GM20431 (cell line): ENCODE measurements around the gene SLC32A1.

Experiments
- in situ Hi-C: fragments of 300-500 bp; cut with MseI, MboI; formaldehyde crosslinking; loops from one replicate; pipeline ENCODE4 v1.15.0; 2020; ENCODE audit warnings: low sequenced_read_pairs; ENCODE audit not compliant: unreplicated experiment

SLC32A1 gene

GRCh38 chr20:38748097-38748860 is 24.0 kb downstream of the SLC32A1 start, which contains the start of gene ACTR5:
Gene ACTR5 (plus strand): TSS chr20:38748460. CDS start chr20:38748479, 19 bp downstream.
- in situ Hi-C loops: no loop called here

- in situ Hi-C loops: no loop called here
Measured at GRCh38 chr20:38748861-38749149, 24.5 kb downstream of the SLC32A1 start.

DNA sequence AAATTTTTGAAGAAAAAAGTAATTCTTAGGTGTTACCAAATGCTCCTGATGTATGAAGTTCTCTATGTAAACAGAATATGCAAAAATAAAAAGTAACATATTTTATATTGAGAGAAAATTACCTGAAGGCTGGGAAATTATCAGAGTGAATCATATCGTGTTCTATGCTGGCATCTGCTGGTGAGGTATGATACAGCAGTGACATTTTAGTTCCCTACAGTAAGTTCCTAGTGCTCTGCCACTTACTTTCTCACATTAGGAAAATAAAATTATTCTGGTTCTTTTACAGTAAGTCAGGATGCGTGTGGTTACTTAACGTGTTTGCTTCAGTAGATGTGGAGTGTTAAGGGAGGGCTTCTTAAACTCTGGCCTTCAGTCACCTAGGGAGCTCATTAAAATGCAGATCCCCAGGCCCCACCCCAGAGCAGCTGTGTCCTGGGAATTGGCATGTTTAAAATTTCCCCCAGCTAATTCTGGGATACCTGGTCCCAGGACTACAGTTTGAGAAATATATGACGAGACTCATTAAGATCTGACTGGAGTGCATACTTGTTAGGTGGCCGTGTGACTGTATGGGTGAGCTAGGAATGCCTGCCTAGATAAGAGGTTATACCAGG is 27.2 kb downstream of the SLC32A1 start:
- in situ Hi-C loops: no loop called here

GRCh38 chr20:38752029-38752428 is 27.7 kb downstream of the SLC32A1 start:
- in situ Hi-C loops: no loop called here

DNA sequence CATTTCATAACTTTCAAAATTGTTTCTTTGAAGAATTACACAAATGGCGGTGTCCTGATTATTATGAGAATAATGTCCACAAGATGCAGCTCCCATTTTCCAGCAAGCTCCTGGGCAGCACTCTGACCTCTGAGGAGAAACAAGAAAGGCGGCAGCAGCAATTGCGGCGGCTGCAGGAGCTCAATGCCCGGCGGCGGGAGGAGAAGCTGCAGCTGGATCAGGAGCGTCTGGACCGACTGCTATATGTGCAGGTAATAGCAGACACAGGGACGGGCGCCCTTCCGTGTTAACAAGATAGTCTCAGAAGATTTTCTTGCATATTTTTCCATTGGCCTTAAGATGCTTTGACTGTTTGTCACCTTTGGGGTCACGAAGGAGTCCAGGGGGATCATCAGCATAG is 30.6 kb downstream of the SLC32A1 start:
- in situ Hi-C loops: no loop called here

DNA sequence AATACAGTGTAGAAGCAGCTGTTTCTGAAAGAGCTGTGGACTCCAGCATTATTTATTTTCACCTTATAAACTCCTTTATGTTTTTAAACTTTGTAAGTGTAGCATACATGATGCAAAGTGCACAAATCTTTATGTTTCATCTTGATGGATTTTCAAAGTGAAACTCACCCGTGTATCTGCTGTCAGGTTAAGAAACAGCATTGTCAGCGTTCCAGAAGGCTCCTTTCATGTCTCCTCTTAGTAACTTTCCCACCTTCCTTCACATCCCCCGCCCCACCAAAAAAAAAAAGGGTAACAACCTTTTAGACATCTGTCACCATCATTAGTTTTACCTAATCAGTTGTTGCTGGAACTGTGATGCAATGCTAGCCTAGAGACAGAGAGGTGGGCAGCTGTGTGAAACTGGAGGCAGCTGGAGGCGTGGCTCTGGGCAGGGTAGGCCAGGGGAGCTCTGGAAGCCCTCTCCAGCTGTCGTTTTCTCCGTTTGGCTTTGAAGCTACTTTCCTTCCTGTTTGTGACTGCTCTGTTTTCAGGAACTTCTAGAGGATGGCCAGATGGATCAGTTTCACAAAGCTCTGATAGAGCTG is 31.1 kb downstream of the SLC32A1 start:
- in situ Hi-C loops: no loop called here

- in situ Hi-C loops: no loop called here
Measured at GRCh38 chr20:38757145-38757775, 33.0 kb downstream of the SLC32A1 start.

- in situ Hi-C loops: no loop called here
Measured at GRCh38 chr20:38759106-38759505, 34.8 kb downstream of the SLC32A1 start.

GRCh38 chr20:38760978-38761377 is 36.7 kb downstream of the SLC32A1 start:
- in situ Hi-C loops: loop anchor here (10.0 kb wide), 1 partner anchor 144 kb away; no protein-coding TSS in a partner anchor

DNA sequence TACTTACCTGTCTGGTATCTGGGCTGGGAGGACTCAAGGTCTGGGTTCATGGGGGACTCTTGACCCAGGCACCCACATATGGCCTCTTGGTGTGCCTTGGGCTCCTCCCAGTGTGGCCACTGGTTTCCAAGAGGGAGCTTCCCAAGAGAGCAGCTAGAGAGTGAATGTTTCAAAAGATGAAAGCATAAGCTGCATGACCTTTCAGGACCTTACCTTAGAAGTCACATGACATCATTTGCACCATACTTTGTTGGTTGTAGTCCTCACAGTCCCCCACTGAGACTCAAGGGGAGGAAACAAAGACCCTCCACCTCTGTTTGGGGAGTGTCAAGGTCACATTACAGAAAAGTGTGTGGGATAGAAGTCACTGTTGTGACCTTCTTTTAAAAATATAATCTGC is 37.9 kb downstream of the SLC32A1 start:
- in situ Hi-C loops: loop anchor here (10.0 kb wide), 1 partner anchor 143 kb away; no protein-coding TSS in a partner anchor

GRCh38 chr20:38763616-38764015 is 39.3 kb downstream of the SLC32A1 start:
- in situ Hi-C loops: loop anchor here (10.0 kb wide), 1 partner anchor 141 kb away; no protein-coding TSS in a partner anchor

DNA sequence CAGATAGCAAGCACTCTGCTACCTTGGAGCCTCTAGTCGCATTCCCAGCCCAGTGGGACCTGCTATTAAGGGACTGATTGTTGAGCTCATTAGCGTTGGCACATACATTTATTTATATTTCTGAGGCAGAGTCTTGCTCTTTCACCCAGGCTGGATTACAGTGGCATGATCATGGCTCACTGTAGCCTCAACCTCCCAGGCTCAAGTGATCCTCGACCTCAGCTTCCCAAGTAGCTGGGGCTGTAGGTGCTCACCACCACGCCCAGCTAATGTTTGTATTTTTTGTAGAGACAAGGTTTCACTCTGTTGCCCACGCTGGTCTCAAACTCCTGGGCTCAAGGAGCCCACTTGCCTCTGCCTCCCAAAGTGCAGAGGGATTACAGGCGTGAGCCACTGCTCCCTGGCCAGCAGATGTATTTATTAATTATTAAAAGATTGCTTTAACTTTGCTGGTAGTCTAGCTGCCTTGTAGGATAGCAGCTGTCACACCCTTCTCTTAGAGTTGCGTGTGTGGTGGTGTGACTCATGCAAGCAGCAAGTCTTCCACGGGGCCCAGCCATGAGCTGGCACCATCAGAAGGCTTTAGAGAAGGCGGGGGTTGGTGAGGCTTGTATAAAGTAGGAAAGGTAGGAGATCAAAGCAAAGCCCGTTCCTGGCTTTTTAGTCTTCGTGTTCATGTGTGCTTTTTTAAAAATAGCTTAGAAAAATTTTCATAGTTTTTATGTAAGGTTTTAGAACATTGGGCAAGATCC is 40.5 kb downstream of the SLC32A1 start:
- in situ Hi-C loops: loop anchor here (10.0 kb wide), 1 partner anchor 140 kb away; no protein-coding TSS in a partner anchor

- in situ Hi-C loops: loop anchor here (10.0 kb wide), 1 partner anchor 139 kb away; no protein-coding TSS in a partner anchor
Measured at GRCh38 chr20:38766071-38766470, 41.8 kb downstream of the SLC32A1 start.

DNA sequence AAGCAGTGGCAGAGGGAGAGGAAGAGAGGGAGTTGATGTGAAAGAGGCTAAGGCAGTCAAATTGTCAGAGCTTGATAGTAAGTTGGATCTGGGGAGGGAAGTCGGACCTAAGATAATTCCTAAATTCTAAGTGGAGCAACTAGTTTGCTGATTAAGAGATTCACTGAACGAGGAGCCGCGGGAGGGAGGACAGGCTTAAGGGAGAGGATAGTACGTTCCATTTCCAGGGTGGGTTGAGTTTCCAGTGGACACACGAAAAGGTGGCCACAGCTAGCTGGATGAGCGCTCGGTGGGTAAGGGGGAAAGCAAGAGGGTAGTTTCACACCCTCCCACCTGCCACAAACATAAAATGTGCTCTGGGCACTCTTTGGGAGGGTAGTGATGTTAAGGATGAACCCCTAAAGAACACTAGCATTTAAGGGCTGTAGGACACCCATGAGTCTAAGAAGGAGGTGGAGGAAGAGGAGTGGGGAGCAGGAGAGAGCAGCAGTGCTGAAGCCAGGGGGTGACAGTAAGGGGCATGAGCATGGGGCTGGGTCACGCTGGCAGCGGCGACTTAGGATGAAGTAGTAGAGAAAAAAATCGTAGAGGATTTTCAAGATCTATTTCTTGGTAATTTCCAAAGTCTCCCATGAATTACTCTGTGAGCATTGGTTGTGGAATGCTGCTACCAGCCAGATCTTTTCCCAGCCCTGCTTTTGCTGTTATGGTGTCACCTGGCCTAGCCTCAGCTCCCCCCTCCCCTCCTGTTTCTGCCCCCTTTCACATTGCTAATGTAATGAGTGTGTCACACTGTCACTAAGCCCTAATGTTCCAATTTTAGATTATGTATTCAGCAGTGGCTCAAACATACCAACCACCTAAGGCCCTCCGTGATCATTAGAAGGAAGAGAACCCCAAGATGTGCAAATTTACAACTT is 45.4 kb downstream of the SLC32A1 start:
- in situ Hi-C loops: loop anchor here (10.0 kb wide), 1 partner anchor 135 kb away; no protein-coding TSS in a partner anchor

- in situ Hi-C loops: no loop called here
Measured at GRCh38 chr20:38770546-38770945, 46.3 kb downstream of the SLC32A1 start.

DNA sequence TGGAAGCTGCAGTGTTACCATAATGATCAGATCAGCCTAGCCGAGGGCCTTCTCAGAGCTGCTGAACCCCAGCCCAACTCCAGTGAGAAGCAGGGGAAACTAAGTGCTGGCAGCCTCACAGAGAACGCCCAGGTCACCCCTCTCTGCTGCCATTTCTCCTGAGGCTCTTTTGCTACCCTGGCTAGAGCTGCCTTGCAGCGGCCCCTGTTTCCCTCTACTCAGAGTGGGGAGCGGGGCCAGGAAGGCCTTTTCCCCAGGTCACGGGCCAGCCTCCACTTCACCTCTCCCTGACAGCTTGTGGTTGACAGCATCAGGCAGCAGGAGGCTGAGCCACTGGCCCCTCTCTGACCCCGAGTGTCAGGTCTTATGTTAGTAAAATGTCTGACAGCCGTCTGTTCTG is 46.7 kb downstream of the SLC32A1 start:
- in situ Hi-C loops: no loop called here

DNA sequence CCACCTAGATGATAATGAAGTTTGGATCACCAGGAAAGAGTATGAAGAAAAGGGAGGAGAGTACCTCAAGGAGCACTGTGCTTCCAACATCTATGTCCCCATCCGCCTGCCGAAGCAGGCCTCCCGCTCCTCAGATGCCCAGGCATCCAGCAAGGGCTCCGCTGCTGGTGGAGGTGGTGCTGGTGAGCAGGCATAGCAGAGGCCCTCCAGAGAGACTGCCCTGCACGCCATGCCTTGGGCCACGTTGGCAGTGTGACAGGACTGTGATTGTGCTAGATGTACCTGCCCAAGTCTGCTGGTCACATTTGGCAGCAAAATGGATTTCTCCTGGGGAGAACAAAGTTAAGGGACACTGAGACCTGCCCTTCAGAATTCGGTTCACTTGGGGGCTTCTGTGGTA is 47.3 kb downstream of the SLC32A1 start:
- in situ Hi-C loops: no loop called here

- in situ Hi-C loops: no loop called here
Measured at GRCh38 chr20:38774167-38774566, 49.9 kb downstream of the SLC32A1 start.

DNA sequence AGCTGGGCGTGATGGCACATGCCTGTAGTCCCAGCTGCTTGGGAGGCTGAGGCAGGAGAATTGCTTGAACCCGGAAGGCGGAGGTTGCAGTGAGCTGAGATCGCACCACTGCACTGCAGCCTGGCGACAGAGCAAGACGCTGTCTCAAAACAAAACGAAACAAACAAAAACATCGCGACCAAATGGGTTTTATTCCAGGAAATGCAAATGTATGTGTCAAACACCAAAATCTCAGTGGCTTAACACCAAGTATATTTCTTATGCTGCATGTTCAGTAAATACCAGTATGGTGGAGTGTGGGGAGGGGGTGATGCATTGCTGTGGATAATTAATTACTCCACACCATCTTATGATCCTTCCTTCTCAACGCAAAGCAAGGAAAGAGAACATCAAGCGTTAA is 52.1 kb downstream of the SLC32A1 start:
- in situ Hi-C loops: no loop called here
